NCI-H187 treated with DMSO at 0.1 percent for 48 hours (cell line): ENCODE results near the gene SPRR4.
"Not testable (repeated sequence)": the region's sequence is repeated elsewhere in the genome, so short reads cannot be mapped to it uniquely, and the experiment has no call there.

Experiments used
- DNase-seq: peaks from one replicate; lab custom pipeline; 2025; lab: John Stamatoyannopoulos, UW

Gene SPRR4

GRCh38 chr1:152967201-152967600 is 3.2 kb upstream of the SPRR4 start:
- DNase-seq = no peak

- no peak for DNase-seq
Measured at GRCh38 chr1:152968248-152968647, 2.2 kb upstream of the SPRR4 start.

GRCh38 chr1:152969036-152969435 is 1.4 kb upstream of the SPRR4 start:
- DNase-seq = no peak

GRCh38 chr1:152972196-152972886 is 1.9 kb downstream of the SPRR4 start:
- DNase-seq = no peak

GRCh38 chr1:152976688-152977087 is 6.2 kb downstream of the SPRR4 start:
- no peak for DNase-seq

GRCh38 chr1:152977614-152978013 is 7.2 kb downstream of the SPRR4 start:
- DNase-seq = no peak

GRCh38 chr1:152980676-152981075 is 10.2 kb downstream of the SPRR4 start:
- no peak for DNase-seq

- no peak for DNase-seq
Measured at GRCh38 chr1:152981146-152981871, 10.9 kb downstream of the SPRR4 start.

GRCh38 chr1:152982076-152982475 is 11.6 kb downstream of the SPRR4 start:
- DNase-seq = no peak

GRCh38 chr1:152983234-152983633 is 12.8 kb downstream of the SPRR4 start:
- DNase-seq = no peak

GRCh38 chr1:152983743-152984142 is 13.3 kb downstream of the SPRR4 start, which contains the start of gene SPRR1A:
Gene SPRR1A (plus strand): TSS chr1:152984081. CDS start chr1:152985231, 1,150 bp downstream.
- no peak for DNase-seq

GRCh38 chr1:152986578-152986977 is 16.1 kb downstream of the SPRR4 start:
- DNase-seq = no peak

- DNase-seq = no peak
Measured at GRCh38 chr1:152993186-152993585, 22.7 kb downstream of the SPRR4 start.

GRCh38 chr1:152995842-152996241 is 25.4 kb downstream of the SPRR4 start:
- DNase-seq = no peak

GRCh38 chr1:152996633-152997400 is 26.4 kb downstream of the SPRR4 start:
- no peak for DNase-seq

GRCh38 chr1:152997901-152998300 is 27.5 kb downstream of the SPRR4 start:
- DNase-seq = no peak

- DNase-seq = no peak
Measured at GRCh38 chr1:152998476-152998875, 28.0 kb downstream of the SPRR4 start.

GRCh38 chr1:152999818-153000217 is 29.4 kb downstream of the SPRR4 start:
- no peak for DNase-seq

GRCh38 chr1:153000294-153000693 is 29.8 kb downstream of the SPRR4 start:
- no peak for DNase-seq

- DNase-seq = no peak
Measured at GRCh38 chr1:153001382-153001781, 30.9 kb downstream of the SPRR4 start, which contains the start of gene SPRR3. Gene SPRR3 (plus strand): TSS chr1:153001749. CDS start chr1:153003021, 1,272 bp downstream.

GRCh38 chr1:153011235-153011758 is 40.8 kb downstream of the SPRR4 start:
- DNase-seq = not testable (repeated sequence)

- not testable (repeated sequence) for DNase-seq
Measured at GRCh38 chr1:153021829-153022228, 51.4 kb downstream of the SPRR4 start.
